ENCODE results near the gene RPUSD1. TPM values are rescaled to one million over a fixed set of nuclear protein-coding genes. Genes with fewer than 3 reads are reported as not detected.
"Not testable (repeated sequence)": the region's sequence is repeated elsewhere in the genome, so short reads cannot be mapped to it uniquely, and the experiment has no call there.

RPUSD1 gene
- total RNA-seq, 4 donors from 2014 or later = 13.4 to 25.8 (median 22.1) TPM

DNA sequence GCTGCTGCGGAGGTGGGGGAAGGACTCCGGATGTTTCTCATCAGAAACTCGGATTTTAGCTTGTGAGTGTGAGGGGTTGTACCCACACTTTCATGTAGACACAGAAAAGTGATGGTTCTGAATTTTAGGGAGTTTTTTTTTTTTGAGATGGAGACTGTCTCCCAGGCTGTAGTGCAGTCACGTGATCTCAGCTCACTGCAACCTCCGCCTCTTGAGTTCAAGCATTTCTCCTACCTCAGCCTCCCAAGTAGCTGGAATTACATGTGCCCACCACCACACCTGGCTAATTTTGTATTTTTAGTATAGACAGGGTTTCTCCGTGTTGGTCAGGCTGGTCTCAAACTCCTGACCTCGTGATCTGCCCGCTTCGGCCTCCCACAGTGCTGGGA, 34.7 kb upstream of the RPUSD1 start:
- no peak for ATAC-seq
- 81 to 93% methylated on average over 3 to 6 of the region's 9 CpGs for WGBS, 2 donors (ENCODE audit: low coverage in 1 of 2)
- H3K27ac ChIP-seq = no peak overlapping the region
- no peaks in the 10 kb centered on the region for H3K9me3 ChIP-seq
- no peaks in the 10 kb centered on the region for H3K36me3 ChIP-seq
- H3K27me3 ChIP-seq = peaks cover 93% of the 10 kb centered on the region
- H3K4me1 ChIP-seq = peaks cover 0 to 13% (median 6%) of the 10 kb centered on the region in 3 donors
- H3K4me3 ChIP-seq = no peak overlapping the region
- TF ChIP-seq POLR2A (IDR thresholded peaks at IDR 0.05) (no peak), EP300 (IDR thresholded peaks at IDR 0.05) (no peak), POLR2AphosphoS5 (IDR thresholded peaks at IDR 0.05) (no peak)
- TF ChIP-seq, protein P1, sequence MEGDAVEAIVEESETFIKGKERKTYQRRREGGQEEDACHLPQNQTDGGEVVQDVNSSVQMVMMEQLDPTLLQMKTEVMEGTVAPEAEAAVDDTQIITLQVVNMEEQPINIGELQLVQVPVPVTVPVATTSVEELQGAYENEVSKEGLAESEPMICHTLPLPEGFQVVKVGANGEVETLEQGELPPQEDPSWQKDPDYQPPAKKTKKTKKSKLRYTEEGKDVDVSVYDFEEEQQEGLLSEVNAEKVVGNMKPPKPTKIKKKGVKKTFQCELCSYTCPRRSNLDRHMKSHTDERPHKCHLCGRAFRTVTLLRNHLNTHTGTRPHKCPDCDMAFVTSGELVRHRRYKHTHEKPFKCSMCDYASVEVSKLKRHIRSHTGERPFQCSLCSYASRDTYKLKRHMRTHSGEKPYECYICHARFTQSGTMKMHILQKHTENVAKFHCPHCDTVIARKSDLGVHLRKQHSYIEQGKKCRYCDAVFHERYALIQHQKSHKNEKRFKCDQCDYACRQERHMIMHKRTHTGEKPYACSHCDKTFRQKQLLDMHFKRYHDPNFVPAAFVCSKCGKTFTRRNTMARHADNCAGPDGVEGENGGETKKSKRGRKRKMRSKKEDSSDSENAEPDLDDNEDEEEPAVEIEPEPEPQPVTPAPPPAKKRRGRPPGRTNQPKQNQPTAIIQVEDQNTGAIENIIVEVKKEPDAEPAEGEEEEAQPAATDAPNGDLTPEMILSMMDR (IDR thresholded peaks at IDR 0.05) = no peak

DNA sequence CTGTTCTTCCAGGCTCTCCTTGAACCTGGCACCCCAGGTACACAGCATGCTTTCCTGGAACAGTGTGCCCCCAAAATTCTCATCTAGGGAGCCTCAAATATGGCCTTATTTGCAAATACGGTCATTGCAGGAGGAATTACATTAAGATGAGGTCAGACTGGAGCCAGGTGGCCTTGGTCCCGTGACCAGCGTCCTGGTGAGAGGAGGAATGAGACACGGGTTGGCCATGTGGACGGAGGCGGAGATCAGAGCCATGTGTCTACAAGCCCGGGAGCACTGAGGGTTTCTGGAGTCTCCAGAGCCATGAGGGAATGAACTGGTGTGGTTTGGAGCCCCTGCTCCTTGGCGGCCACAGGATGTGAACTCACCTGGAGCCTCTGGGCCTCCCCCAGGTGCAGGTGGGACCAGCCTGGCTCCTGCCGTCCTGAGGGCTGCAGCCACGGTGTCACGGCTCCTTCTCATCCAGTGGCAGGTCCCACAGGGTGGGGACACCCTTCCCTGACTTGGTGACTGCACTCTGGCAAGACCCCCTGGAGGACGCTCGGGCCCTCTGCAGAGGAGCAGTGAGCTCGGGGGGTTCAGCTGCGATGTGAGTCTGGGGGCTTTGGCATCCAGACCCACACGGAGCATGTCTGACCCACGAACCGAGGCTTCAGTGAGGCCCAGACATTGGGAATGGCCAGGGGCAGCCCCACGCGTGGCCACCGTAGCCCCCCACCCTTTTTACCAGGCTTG, 34.2 kb upstream of the RPUSD1 start:
- TF ChIP-seq POLR2AphosphoS5 (IDR thresholded peaks at IDR 0.05) (no peak), POLR2A (IDR thresholded peaks at IDR 0.05) (no peak), EP300 (IDR thresholded peaks at IDR 0.05) (no peak)
- TF ChIP-seq, protein P1 (IDR thresholded peaks at IDR 0.05) = no peak
- Histone ChIP-seq H3K4me1 (peaks cover 0 to 16% (median 6%) of the 10 kb centered on the region in 3 donors), H3K27me3 (peaks cover 95% of the 10 kb centered on the region), H3K36me3 (no peaks in the 10 kb centered on the region), H3K4me3 (no peak overlapping the region), H3K27ac (no peak overlapping the region), H3K9me3 (no peaks in the 10 kb centered on the region)
- ATAC-seq = no peak
- 61 to 80% methylated on average over 3 to 6 of the region's 21 CpGs for WGBS, 2 donors (ENCODE audit: low coverage in 1 of 2)

DNA sequence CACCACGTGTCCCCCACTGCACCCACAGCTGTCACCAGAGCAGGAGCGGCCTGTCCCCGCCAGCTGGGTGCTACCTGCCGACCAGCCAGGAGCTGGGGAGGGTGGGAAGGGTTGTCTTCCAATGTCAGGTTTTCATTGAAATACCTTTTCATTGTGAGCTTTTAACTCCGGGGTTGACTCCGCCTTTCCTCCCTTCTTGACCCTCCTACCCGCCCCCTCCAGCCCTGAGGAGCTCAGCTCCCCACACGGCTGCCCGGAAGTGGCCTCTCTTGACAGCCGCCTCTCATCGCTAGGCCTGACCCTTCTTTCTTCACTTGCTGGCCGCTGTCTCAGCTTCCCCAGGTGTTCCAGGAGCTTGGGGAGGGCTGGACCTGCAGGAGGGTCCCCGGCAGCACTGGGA, 33.6 kb upstream of the RPUSD1 start:
- Histone ChIP-seq H3K4me3 (no peak overlapping the region), H3K9me3 (no peaks in the 10 kb centered on the region), H3K36me3 (no peaks in the 10 kb centered on the region), H3K27me3 (peaks cover 95% of the 10 kb centered on the region), H3K4me1 (peaks cover 0 to 18% (median 6%) of the 10 kb centered on the region in 3 donors), H3K27ac (no peak overlapping the region)
- WGBS, 2 donors (ENCODE audit: low coverage in 1 of 2) = 61% methylated on average over 7 of the region's 13 CpGs; no CpG with 5 or more reads in 1 of the 2 donors
- TF ChIP-seq POLR2A (IDR thresholded peaks at IDR 0.05) (no peak), POLR2AphosphoS5 (IDR thresholded peaks at IDR 0.05) (no peak), EP300 (IDR thresholded peaks at IDR 0.05) (no peak)
- TF ChIP-seq, protein P1 (IDR thresholded peaks at IDR 0.05) = no peak
- ATAC-seq = no peak

DNA sequence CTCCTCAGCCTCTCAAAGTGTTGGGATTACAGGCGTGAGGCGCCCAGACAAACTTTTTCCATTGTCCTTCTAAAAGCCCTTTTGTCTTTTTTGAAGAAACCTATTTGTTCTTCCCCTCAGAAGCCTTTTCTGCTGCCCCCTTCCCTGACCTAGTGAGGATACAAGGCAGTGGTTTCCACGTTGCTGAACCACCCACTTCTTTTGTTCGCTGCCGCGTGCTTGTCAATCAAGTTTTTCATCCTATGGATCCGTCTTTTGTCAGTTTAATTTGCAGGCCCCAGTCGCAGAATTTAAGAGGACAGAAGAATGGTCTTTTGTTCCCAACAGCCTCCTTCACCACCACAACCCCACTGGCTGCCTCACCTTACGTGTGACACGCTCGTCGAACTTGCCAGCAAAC, 32.6 kb upstream of the RPUSD1 start:
- H3K36me3 ChIP-seq = no peaks in the 10 kb centered on the region
- H3K4me3 ChIP-seq = no peak overlapping the region
- peaks cover 98% of the 10 kb centered on the region for H3K27me3 ChIP-seq
- no peak for ATAC-seq
- H3K4me1 ChIP-seq = peaks cover 0 to 18% (median 6%) of the 10 kb centered on the region in 3 donors
- no peaks in the 10 kb centered on the region for H3K9me3 ChIP-seq
- TF ChIP-seq POLR2A (IDR thresholded peaks at IDR 0.05) (no peak), POLR2AphosphoS5 (IDR thresholded peaks at IDR 0.05) (no peak), EP300 (IDR thresholded peaks at IDR 0.05) (no peak)
- TF ChIP-seq, protein P1 (IDR thresholded peaks at IDR 0.05) = no peak
- H3K27ac ChIP-seq = no peak overlapping the region
- WGBS, 2 donors (ENCODE audit: low coverage in 1 of 2) = 78 to 100% methylated on average over 1 to 10 of the region's 12 CpGs

DNA sequence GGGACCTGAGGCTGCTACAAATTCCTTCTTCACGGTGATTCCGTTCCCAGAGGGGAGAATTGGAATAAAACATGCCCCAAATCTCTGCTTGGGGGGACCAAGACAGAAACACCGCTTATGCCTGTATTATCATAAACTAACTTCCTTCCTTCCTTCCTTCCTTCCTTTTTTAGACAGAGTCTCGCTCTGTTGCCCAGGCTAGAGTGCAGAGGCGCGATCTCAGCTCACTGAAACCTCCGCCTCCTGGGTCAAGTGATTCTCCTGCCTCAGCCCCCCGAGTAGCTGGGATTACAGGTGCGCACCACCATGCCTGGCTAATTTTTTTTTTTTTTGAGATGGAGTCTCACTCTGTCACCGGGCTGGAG, 31.8 kb upstream of the RPUSD1 start:
- H3K4me3 ChIP-seq, H3K36me3 ChIP-seq, H3K27ac ChIP-seq, ATAC-seq, H3K9me3 ChIP-seq: not testable (repeated sequence)
- peaks cover 98% of the 10 kb centered on the region for H3K27me3 ChIP-seq
- H3K4me1 ChIP-seq = peaks cover 0 to 11% (median 2%) of the 10 kb centered on the region in 3 donors
- WGBS, 2 donors (ENCODE audit: low coverage in 1 of 2) = 59 to 66% methylated on average over 6 to 9 of the region's 10 CpGs

Measured in gastroesophageal sphincter (tissue), 4 donors.